GM12865 (cell line): Measurements from ENCODE around the gene TBC1D24.
"Not testable (repeated sequence)": the region's sequence is repeated elsewhere in the genome, so short reads cannot be mapped to it uniquely, and the experiment has no call there.

Experiments
- DNase-seq: peaks from one replicate; pipeline ENCODE4 v3.0.0; 2010; ENCODE audit warnings: low read depth
- H3K4me3 ChIP-seq: 2 replicates; pipeline ENCODE4 v1.5.1; 2011; ENCODE audit warnings: mild to moderate bottlenecking, low read depth, low read length, control low read depth
- CTCF ChIP-seq: IDR thresholded peaks from 2 replicates; pipeline ENCODE4 v1.5.1; 2011; ENCODE audit warnings: low read length, control low read depth, low read depth, inconsistent platforms; ENCODE audit not compliant: insufficient read depth; ENCODE audit errors: missing control alignments

TBC1D24 gene

DNA sequence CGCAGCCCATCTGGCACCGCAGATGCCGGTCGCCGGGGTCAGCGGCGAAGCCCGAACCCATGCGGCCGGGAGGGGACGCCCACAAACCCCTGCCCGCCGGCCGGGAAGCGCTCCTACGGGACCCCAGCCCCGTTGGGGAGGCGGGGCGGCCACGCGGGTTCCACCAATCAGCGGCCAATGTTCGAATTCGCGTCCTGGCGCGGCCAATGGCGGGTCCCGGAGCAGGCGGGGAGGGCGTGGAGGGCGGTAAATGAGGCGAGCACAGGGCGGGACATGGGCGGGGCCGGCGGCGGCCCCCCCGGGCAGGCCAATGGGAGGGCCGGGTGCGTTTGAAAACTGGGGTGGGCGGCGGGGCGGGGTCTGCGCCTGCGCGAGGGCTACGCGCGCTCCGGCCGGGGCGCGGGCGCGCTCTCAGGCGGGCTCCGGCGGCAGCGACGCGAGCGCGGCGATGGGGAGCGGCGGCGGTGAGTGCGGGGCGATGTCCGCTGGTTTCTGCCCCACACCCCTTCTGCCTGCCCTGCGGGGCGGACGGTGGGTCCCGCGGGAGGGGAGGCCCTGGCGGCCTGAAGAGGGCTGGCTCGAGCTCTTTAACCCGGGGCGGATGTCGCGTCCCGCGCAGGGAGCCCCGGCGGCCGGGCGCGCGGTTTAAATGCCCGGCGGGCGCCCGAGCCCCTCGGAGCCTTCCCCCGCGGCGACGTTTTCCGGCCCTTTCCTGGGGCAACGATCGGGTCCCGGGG, 45.7 kb upstream of the TBC1D24 start, which contains the start of gene CCNF:
Gene CCNF, plus strand, starts transcription at position 414 of the 737 bp plus-strand sequence. Its CDS starts 35 bp downstream, at position 449.
- TF ChIP-seq CTCF = no peak
- DNase-seq = peak; percentile 97
- H3K4me3 ChIP-seq = peak within 1 kb of the TSS; percentile 82

DNA sequence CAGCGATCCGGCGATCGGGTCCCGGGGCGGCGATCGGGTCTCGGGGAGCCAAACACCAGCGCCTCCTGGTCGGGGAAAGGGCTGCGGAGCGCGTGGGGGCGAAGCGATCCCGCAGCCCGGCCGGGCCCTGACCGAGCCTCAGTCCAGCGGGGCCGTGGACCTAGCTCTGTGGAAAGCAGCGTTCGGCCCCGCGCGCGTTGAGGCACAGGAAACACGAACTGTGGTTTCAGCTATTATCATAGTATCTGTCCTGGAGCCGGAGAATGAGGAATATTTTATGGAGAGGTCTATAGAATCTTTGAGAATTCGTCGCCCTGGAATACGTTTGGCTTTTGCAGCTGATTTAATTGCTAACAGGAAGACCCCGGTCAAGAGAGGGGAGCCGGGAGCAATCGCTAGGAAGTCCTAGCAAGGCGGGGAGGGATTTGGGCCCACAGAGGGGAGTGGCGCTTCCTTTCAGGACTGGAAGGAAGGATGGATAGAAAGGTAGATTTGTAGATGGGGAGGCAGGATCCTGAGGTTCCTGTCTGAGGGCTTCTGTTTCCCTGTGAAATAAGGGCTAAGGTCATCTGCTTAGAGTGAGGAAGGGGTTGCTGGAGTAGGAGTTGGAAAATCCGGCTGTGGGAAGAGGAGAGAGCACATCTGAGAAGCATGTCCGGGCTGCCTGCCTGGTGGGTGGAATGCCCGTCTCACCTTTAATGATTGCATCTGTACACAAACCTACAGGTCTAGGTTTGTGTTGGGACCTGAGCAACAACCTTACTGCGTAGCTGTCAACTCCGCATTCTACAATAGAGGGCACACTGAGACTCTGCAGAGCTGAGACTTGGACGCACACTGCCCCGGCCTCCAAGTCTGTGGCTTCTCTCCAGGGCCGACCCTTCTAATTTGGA, 44.9 kb upstream of the TBC1D24 start:
- TF ChIP-seq CTCF = peak; percentile 29
- DNase-seq = peak; percentile 58
- H3K4me3 ChIP-seq = peak overlapping the region; percentile 82

- H3K4me3 ChIP-seq = no peak overlapping the region
- no peak for TF ChIP-seq CTCF
- no peak for DNase-seq
Measured at GRCh38 chr16:2432286-2432685, 42.6 kb upstream of the TBC1D24 start.

- no peak overlapping the region for H3K4me3 ChIP-seq
- no peak for DNase-seq
- TF ChIP-seq CTCF = no peak
Measured at GRCh38 chr16:2432801-2433505, 42.0 kb upstream of the TBC1D24 start.

GRCh38 chr16:2435236-2435635, 39.7 kb upstream of the TBC1D24 start:
- not testable (repeated sequence) for DNase-seq, H3K4me3 ChIP-seq

DNA sequence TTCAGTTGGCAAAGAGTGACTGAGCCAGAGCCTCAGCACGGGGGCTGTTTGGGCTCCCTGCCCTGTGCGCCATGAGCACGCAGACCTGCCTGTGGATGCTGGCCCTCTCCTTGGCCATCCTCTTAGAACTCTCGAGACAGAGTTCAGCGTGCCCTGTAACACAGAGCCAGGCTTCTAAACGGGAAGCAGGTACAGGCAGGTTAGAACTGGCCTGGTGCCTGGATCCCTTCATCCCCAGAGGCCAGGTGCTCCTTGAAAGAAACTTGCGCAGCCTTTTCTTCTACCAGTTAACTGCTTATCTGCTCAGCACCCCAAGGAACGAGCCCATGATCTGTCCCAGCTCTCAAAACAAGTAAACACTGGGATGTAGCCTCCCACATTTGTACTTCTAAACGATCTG, 38.8 kb upstream of the TBC1D24 start:
- DNase-seq = no peak
- no peak for TF ChIP-seq CTCF
- no peak overlapping the region for H3K4me3 ChIP-seq

- DNase-seq = no peak
- TF ChIP-seq CTCF = no peak
- H3K4me3 ChIP-seq = no peak overlapping the region
Measured at GRCh38 chr16:2437032-2437790, 37.7 kb upstream of the TBC1D24 start.
